Loucy (cell line): ENCODE data around the gene ARL2.

Experiments used
- EZH2phosphoT487 ChIP-seq: fragments of 200-600 bp; IDR thresholded peaks from 2 replicates; pipeline ENCODE4 v1.6.1; 2018; ENCODE audit warnings: antibody characterized with exemption, mild to moderate bottlenecking, moderate library complexity, borderline replicate concordance
- TF ChIP-seq, protein P1 (sequence below): fragments of 200-600 bp; sonication (generic); conservative IDR thresholded peaks from 2 replicates; pipeline ENCODE4 v1.5.1; 2014; ENCODE audit warnings: mild to moderate bottlenecking, antibody characterized with exemption, low read length

DNA sequence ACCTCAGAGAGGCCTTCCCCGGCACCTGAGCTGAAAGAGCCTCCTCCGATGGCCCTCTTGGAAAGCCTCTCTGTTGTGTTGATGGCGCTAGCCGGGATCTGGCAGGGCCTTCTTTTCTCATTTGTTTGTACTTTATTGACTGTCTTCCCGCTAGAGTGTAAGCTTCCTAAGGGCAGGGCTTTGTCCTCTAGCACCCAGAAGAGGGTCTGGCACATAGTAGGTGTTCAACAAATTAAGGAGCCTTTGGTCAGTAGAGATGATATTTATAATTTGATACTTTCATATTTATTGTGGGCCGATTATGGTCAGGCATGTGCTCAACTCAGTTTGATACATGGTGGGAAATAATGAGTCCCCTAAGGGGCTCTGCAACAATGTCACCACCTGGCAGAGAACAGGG lies 4.0 kb downstream of the ARL2 start:
- TF ChIP-seq, protein P1, sequence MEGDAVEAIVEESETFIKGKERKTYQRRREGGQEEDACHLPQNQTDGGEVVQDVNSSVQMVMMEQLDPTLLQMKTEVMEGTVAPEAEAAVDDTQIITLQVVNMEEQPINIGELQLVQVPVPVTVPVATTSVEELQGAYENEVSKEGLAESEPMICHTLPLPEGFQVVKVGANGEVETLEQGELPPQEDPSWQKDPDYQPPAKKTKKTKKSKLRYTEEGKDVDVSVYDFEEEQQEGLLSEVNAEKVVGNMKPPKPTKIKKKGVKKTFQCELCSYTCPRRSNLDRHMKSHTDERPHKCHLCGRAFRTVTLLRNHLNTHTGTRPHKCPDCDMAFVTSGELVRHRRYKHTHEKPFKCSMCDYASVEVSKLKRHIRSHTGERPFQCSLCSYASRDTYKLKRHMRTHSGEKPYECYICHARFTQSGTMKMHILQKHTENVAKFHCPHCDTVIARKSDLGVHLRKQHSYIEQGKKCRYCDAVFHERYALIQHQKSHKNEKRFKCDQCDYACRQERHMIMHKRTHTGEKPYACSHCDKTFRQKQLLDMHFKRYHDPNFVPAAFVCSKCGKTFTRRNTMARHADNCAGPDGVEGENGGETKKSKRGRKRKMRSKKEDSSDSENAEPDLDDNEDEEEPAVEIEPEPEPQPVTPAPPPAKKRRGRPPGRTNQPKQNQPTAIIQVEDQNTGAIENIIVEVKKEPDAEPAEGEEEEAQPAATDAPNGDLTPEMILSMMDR, result no peak
- no peak for TF ChIP-seq EZH2phosphoT487
